Neural crest cell (in vitro differentiated cells): ENCODE measurements around the gene GRIK1. TPM values are rescaled to one million over a fixed set of nuclear protein-coding genes. Genes with fewer than 3 reads are reported as not detected.
"Not testable (repeated sequence)": the region's sequence is repeated elsewhere in the genome, so short reads cannot be mapped to it uniquely, and the experiment has no call there.

Experiments
- DNase-seq: peaks from one replicate; pipeline ENCODE4 v3.0.0; 2021; ENCODE audit warnings: low read depth, mixed read lengths, low spot score
- H3K27ac Mint-ChIP-seq: one replicate; pipeline ENCODE4 v1.8.0; 2021; ENCODE audit warnings: mild to moderate bottlenecking, mixed read lengths; ENCODE audit not compliant: unreplicated experiment
- H3K27me3 Mint-ChIP-seq: 2 replicates; pipeline ENCODE4 v1.8.0; 2021; ENCODE audit warnings: low read depth, mild to moderate bottlenecking, mixed read lengths
- H3K36me3 Mint-ChIP-seq: 2 replicates; pipeline ENCODE4 v1.8.0; 2021; ENCODE audit warnings: low read depth, mild to moderate bottlenecking, mixed read lengths
- H3K4me1 Mint-ChIP-seq: 2 replicates; pipeline ENCODE4 v1.8.0; 2021; ENCODE audit warnings: mixed read lengths
- H3K4me3 Mint-ChIP-seq: one replicate; pipeline ENCODE4 v1.8.0; 2021; ENCODE audit warnings: mild to moderate bottlenecking, mixed read lengths
- H3K9me3 Mint-ChIP-seq: 2 replicates; pipeline ENCODE4 v1.8.0; 2021; ENCODE audit warnings: mixed read lengths
- CTCF ChIP-seq: fragments of 200-600 bp; sonication (generic); conservative IDR thresholded peaks from 2 replicates; pipeline ENCODE4 v1.5.0; 2021; ENCODE audit warnings: antibody characterized with exemption, mild to moderate bottlenecking
- total RNA-seq: library from RNA; stranded (reverse); gene quantifications from 2 replicates; pipeline ENCODE4 v1.2.1, GENCODE V29; 2021

GRIK1 gene
- total RNA-seq, 1 donor from 2014 or later: 0.91 TPM

- no peaks in the 10 kb centered on the region for H3K36me3 Mint-ChIP-seq
- H3K4me3 Mint-ChIP-seq: no peak overlapping the region
- H3K9me3 Mint-ChIP-seq: peaks cover 3% of the 10 kb centered on the region
- H3K27me3 Mint-ChIP-seq: peaks cover 2% of the 10 kb centered on the region
- no peak for TF ChIP-seq CTCF
- no peak for DNase-seq
- H3K4me1 Mint-ChIP-seq: peaks cover 8% of the 10 kb centered on the region
- H3K27ac Mint-ChIP-seq: no peak overlapping the region
Measured at GRCh38 chr21:29961291-29962027, 21.7 kb upstream of the GRIK1 start.

- no peak for TF ChIP-seq CTCF
- Mint-ChIP-seq H3K4me1 (peaks cover 9% of the 10 kb centered on the region), H3K4me3 (no peak overlapping the region), H3K9me3 (peaks cover 3% of the 10 kb centered on the region), H3K27me3 (peaks cover 2% of the 10 kb centered on the region), H3K27ac (no peak overlapping the region), H3K36me3 (no peaks in the 10 kb centered on the region)
- DNase-seq: no peak
Measured at GRCh38 chr21:29958551-29958950, 18.8 kb upstream of the GRIK1 start.

- H3K4me3 Mint-ChIP-seq, H3K27me3 Mint-ChIP-seq, H3K9me3 Mint-ChIP-seq, H3K36me3 Mint-ChIP-seq, DNase-seq, H3K27ac Mint-ChIP-seq: not testable (repeated sequence)
- peaks cover 14% of the 10 kb centered on the region for H3K4me1 Mint-ChIP-seq
Measured at GRCh38 chr21:29958035-29958434, 18.2 kb upstream of the GRIK1 start.

GRCh38 chr21:29953690-29954089 is 13.9 kb upstream of the GRIK1 start:
- H3K4me1 Mint-ChIP-seq: peaks cover 10% of the 10 kb centered on the region
- no peak for DNase-seq
- H3K27me3 Mint-ChIP-seq: peaks cover 10% of the 10 kb centered on the region
- H3K27ac Mint-ChIP-seq: no peak overlapping the region
- H3K36me3 Mint-ChIP-seq: no peaks in the 10 kb centered on the region
- no peak overlapping the region for H3K4me3 Mint-ChIP-seq
- no peak for TF ChIP-seq CTCF
- H3K9me3 Mint-ChIP-seq: peaks cover 3% of the 10 kb centered on the region

- Mint-ChIP-seq H3K27ac (no peak overlapping the region), H3K4me1 (peaks cover 10% of the 10 kb centered on the region), H3K36me3 (no peaks in the 10 kb centered on the region), H3K9me3 (peaks cover 1% of the 10 kb centered on the region), H3K4me3 (no peak overlapping the region), H3K27me3 (peaks cover 13% of the 10 kb centered on the region)
- TF ChIP-seq CTCF: no peak
- no peak for DNase-seq
Measured at GRCh38 chr21:29953072-29953471, 13.3 kb upstream of the GRIK1 start.

GRCh38 chr21:29951911-29952310 is 12.1 kb upstream of the GRIK1 start:
- no peaks in the 10 kb centered on the region for H3K9me3 Mint-ChIP-seq
- H3K27ac Mint-ChIP-seq: no peak overlapping the region
- H3K27me3 Mint-ChIP-seq: peaks cover 13% of the 10 kb centered on the region
- DNase-seq: no peak
- H3K4me1 Mint-ChIP-seq: peaks cover 10% of the 10 kb centered on the region
- no peak for TF ChIP-seq CTCF
- no peak overlapping the region for H3K4me3 Mint-ChIP-seq
- no peaks in the 10 kb centered on the region for H3K36me3 Mint-ChIP-seq
